Thyroid gland (tissue), 4 donors: ENCODE data around the gene CXCR2.

Experiments
- POLR2A ChIP-seq, 2 donors: fragments of 450-650 bp; IDR thresholded peaks; one replicate each; pipeline ENCODE4 v1.6.1; 2017; ENCODE audit warnings: antibody characterized with exemption in 2 of 2, mild to moderate bottlenecking in 2 of 2, moderate library complexity in 1 of 2
- TF ChIP-seq, protein P1 (sequence below), 6 experiments: fragments of 200-600 bp in 3 of 6; fragments of 450-650 bp in 3 of 6; sonication (generic) in 3 of 6; IDR thresholded peaks; one replicate each; pipeline ENCODE4 v1.5.1; 2016 to 2019; ENCODE audit warnings: antibody characterized with exemption in 6 of 6, mild to moderate bottlenecking in 2 of 6, inconsistent platforms in 1 of 6, moderate library complexity in 1 of 6

DNA sequence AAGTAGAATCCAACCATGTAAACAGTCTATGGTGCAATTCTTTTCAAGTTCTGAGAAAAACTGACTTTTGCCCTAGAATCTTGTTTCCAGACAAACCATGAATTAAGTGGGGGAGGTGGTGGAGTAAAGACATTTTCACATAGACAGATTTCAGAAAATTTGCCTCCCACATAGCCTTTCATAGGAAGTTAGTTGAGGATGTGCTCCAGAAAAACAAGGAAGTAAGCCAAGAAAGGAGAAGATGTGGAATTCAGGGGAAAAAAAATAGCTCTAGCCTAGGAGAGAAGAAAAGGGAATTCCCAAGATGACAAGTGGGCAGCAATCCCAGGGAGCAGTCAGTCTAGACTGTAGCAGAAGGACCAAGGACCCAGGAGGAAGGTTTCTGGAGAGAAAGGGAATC lies 39.4 kb upstream of the CXCR2 start:
- TF ChIP-seq, protein P1, sequence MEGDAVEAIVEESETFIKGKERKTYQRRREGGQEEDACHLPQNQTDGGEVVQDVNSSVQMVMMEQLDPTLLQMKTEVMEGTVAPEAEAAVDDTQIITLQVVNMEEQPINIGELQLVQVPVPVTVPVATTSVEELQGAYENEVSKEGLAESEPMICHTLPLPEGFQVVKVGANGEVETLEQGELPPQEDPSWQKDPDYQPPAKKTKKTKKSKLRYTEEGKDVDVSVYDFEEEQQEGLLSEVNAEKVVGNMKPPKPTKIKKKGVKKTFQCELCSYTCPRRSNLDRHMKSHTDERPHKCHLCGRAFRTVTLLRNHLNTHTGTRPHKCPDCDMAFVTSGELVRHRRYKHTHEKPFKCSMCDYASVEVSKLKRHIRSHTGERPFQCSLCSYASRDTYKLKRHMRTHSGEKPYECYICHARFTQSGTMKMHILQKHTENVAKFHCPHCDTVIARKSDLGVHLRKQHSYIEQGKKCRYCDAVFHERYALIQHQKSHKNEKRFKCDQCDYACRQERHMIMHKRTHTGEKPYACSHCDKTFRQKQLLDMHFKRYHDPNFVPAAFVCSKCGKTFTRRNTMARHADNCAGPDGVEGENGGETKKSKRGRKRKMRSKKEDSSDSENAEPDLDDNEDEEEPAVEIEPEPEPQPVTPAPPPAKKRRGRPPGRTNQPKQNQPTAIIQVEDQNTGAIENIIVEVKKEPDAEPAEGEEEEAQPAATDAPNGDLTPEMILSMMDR (IDR thresholded peaks at IDR 0.05) = no peak
- TF ChIP-seq POLR2A (IDR thresholded peaks at IDR 0.05) = no peak
